Stimulated activated naive CD4-positive, alpha-beta T cell treated with Interleukin-2 at 50 U/mL for 16 hours (primary cell): ENCODE data around the gene THSD4.

Source experiments
- DNase-seq: peaks from one replicate; lab custom pipeline; 2025; lab: John Stamatoyannopoulos, UW

The THSD4 gene

GRCh38 chr15:71810256-71811035 lies 695.2 kb downstream of the THSD4 start, which contains the start of gene NR2E3:
NR2E3 (plus strand) TSS chr15:71810554; CDS start chr15:71810744, 190 bp downstream.
- no peak for DNase-seq

- DNase-seq: no peak
These were observed 695.9 kb downstream of the THSD4 start for GRCh38 chr15:71811036-71811736.

GRCh38 chr15:71811752-71812735 lies 696.8 kb downstream of the THSD4 start:
- DNase-seq: no peak

GRCh38 chr15:71812966-71813722 lies 697.9 kb downstream of the THSD4 start:
- DNase-seq: no peak

- DNase-seq: no peak
These were observed 698.6 kb downstream of the THSD4 start for GRCh38 chr15:71813723-71814470.

GRCh38 chr15:71815301-71815700 lies 700.0 kb downstream of the THSD4 start:
- DNase-seq: no peak

- DNase-seq: no peak
These were observed 702.1 kb downstream of the THSD4 start for GRCh38 chr15:71817351-71817750.

- DNase-seq: no peak
These were observed 704.9 kb downstream of the THSD4 start for GRCh38 chr15:71820127-71820526.

GRCh38 chr15:71821547-71822129 lies 706.4 kb downstream of the THSD4 start:
- no peak for DNase-seq

- no peak for DNase-seq
These were observed 707.8 kb downstream of the THSD4 start for GRCh38 chr15:71822890-71823630.

GRCh38 chr15:71823801-71824200 lies 708.5 kb downstream of the THSD4 start:
- DNase-seq: no peak

GRCh38 chr15:71825021-71825730 lies 709.9 kb downstream of the THSD4 start:
- no peak for DNase-seq

GRCh38 chr15:71826196-71826595 lies 710.9 kb downstream of the THSD4 start:
- no peak for DNase-seq

- DNase-seq: no peak
These were observed 715.7 kb downstream of the THSD4 start for GRCh38 chr15:71830981-71831380.
